GOT3 (cell line): Measurements from ENCODE around the gene KCNE2.
"Not testable (repeated sequence)": the region's sequence is repeated elsewhere in the genome, so short reads cannot be mapped to it uniquely, and the experiment has no call there.

ENCODE experiments used
- DNase-seq: peaks from one replicate; lab custom pipeline; 2025; ENCODE audit warnings: mixed read lengths; lab: John Stamatoyannopoulos, UW

The KCNE2 gene

GRCh38 chr21:34353182-34353581 is 10.6 kb upstream of the KCNE2 start:
- no peak for DNase-seq

DNA sequence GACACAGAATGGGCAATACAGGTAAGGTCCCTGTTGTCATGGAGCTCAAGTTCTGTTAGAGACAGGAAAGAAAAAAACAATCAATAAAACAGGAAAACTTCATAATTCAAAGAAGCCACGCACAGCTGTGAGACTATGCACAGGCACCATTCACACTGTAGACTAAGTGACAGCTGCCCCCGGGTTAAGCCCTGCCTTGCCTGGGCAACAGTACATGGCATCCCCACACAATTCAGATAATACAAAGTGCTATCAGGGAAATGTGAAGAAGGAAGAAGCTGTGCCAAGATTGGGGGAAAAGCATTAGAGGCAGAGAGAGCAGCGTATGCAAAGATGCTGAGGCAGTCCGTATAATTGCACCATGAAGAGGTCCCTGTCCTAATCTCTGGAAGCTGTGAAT is 9.0 kb upstream of the KCNE2 start:
- no peak for DNase-seq

- DNase-seq, result no peak
These were observed 8.2 kb upstream of the KCNE2 start for GRCh38 chr21:34355570-34355969.

DNA sequence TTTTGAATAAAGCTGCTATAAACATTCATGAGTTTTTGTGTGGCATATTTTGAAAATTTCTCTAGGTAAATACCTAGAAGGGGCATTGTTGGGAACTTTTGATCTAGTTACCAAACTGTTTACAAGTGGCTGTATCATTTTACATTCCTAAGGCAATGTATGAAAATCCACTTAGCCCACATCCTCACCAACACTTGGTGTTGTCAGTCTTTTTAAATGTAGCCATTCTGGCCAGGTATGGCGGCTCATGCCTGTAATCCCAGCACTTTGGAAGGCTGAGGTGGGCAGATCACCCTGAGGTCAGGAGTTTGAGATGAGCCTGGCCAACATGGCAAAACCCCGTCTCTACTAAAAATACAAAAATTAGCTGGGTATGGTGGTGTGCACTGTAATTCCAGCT is 5.9 kb upstream of the KCNE2 start:
- DNase-seq, result no peak

DNA sequence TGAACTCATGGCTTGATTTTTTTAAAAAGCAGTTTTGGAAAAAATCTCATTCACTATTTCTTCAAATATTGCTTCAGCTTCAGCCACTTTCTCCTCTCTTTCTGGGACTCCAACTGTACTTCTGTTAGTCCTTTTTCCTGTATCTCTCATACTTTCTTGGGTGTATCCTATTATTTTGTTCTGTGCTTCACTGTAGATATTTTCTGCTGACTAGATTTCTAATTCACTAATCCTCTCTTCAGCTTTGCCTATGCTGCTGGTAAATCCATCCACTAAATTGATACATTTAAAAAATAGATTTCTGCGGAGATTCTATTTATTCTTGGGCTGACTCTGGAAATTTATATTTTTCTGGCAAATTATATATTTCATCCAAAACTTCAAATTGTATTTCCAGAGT is 4.9 kb upstream of the KCNE2 start:
- DNase-seq, result no peak

DNA sequence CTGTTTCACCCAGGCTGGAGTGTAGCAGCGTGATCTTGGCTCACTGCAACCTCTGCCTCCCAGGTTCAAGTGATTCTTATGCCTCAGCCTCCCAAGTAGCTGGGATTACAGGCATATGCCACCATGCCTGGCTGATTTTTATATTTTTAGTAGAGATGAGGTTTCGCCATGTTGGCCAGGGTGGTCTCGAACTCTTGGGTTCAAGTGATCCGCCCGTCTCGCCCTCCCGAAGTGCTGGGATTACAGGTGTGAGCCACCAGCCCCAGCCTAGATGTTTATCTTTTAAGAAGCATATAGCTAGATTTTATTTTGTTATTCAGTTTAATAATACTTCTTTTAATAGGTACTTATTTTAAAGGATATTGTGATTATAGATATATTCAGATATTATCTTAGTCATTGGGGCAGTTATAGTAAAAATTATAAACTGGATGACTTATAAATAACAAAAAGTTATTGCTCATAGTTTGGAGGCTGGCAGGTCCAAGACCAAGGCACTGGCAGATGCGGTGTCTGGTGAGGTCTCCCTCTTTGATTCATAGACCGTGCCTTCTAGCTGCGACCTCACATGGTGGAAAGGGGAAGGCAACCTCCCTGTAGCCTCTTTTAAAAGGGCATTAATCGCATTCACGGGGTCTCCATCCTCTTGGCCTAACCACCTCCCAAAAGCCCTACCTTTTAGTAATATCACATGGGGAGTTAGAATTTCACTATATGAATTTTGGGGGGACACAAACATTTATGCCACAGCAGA is 3.1 kb upstream of the KCNE2 start:
- no peak for DNase-seq

- no peak for DNase-seq
These were observed 1.7 kb upstream of the KCNE2 start for GRCh38 chr21:34362136-34362444.

- DNase-seq, result no peak
These were observed 1.1 kb upstream of the KCNE2 start for GRCh38 chr21:34362670-34363069.

DNA sequence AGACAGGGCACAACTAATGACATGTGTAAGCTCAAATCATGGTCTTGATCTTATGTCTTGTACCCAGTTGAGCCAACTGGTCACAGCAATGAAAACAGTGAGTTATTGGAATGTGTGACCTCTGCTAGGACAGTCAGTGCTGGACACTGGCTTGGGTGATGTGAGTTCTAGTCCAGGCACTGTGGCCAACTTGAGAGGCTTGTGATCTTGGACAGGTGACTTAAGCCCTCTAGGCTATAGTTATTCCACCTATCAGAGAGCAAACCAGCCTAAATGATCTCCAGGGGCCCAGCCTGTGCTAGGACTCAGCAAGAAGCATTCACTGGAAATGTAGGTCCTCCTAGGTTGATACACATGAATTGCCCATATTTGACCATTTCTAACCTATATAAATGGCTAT is 1.1 kb downstream of the KCNE2 start:
- DNase-seq, result no peak

DNA sequence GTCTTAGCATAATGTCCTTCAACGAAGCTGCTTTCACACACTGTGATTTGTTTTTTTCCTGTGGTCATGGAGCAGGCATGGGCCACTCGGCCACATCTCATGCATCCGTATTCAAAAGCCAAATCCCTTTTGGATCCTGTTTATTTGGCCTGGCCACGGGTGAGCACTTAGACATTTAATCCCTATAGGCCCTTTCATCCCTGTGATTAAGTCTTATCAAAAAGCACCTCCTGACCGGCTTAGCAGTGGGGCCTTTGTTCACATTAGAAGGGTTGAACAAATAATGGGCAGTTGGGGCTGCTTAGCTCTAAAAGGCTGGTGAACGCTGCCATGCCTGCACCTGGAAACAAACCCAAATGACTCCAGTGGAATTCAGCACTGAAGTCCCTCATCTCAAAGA is 2.0 kb downstream of the KCNE2 start:
- DNase-seq, result no peak

DNA sequence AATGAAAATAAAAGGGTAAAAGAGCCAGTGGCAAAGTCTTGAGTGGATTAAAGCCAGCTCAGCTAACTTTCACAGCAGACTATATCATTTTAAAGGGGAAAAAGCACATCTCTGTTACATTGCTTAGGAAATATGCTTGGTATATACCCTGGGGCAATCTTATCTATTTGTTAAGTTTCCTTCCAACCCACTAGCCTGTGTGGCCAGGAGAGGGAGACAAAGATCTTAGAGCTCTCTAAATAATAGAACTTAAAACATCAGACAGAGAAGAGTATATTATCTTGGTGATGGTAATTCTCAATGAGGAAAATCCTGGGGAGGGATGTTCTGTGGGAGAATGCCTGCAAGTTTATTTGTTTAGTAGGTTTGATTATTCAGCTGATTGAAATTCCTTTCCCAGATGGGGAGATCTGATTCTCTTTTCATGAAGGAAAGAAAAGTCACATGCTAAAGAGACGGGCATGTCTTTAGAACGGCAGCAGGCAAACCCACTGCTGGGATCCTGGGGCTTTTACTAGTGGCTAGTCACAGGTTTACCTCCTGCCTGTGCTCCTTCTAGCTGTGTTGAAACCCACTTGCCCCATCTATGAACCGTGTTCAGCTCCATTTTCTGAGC is 3.6 kb downstream of the KCNE2 start:
- no peak for DNase-seq

DNA sequence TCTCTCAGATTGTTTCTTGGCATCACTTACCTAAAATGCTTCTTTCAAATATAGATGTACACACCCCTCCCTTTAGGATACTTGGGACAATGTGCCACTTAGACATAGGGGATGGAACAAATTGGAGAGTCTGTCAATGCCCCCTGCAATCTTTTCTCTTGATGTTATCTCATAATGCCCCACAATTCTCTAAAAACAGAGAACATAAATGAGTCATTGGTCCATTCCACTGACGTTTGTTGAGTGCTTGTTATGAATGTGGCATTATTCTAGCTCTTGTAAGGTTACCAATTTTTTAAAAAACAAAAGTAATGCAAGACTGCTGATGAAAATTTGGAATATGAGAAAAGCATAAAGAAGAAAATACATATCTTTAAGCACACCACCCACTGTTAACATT is 5.9 kb downstream of the KCNE2 start:
- no peak for DNase-seq

- no peak for DNase-seq
These were observed 8.5 kb downstream of the KCNE2 start for GRCh38 chr21:34372321-34372720.

- not testable (repeated sequence) for DNase-seq
These were observed 10.7 kb downstream of the KCNE2 start for GRCh38 chr21:34374462-34374861.

- DNase-seq, result not testable (repeated sequence)
These were observed 11.3 kb downstream of the KCNE2 start, which contains the start of gene SMIM11 for GRCh38 chr21:34374940-34375618. Gene SMIM11, plus strand, starts transcription at chr21:34375507. Its CDS starts 3,998 bp downstream, at chr21:34379505.

DNA sequence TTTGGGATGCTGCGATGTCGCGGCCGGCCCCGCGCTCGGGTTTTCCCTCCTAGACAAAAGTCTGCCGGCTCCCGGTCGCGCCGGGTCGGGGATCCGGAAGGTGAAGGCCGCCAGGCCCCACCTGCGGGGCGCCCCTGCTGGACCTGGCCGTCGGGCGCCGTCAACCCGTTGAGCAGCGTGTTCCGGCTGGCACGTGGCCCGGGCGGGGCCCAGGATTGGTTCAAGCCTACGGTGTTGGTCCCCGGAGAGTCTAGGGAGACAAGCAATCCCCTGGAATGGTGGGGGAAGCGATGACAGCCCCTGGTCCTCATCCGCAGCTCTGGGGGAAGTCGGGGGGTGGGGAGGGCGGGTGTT is 11.8 kb downstream of the KCNE2 start:
- not testable (repeated sequence) for DNase-seq

DNA sequence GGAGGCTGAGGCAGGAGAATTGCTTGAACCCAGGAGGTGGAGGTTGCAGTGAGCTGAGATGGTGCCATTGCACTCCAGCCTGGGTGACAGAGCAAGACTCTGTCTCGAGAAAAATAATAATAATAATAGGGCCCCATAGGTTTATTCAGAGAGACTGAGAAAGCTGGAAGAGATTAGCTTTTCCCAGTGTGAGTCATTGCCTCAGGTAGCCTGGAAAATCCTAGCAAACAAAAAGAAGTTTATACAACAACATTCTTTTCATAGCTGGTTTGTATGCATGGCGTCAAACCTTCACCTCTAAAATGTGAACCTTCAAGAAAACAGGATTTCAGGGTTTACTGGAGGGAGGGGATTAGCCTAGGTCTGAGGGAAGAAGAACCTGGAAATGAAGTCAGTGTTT is 19.3 kb downstream of the KCNE2 start:
- not testable (repeated sequence) for DNase-seq

- DNase-seq, result not testable (repeated sequence)
These were observed 20.1 kb downstream of the KCNE2 start for GRCh38 chr21:34383724-34384415.

DNA sequence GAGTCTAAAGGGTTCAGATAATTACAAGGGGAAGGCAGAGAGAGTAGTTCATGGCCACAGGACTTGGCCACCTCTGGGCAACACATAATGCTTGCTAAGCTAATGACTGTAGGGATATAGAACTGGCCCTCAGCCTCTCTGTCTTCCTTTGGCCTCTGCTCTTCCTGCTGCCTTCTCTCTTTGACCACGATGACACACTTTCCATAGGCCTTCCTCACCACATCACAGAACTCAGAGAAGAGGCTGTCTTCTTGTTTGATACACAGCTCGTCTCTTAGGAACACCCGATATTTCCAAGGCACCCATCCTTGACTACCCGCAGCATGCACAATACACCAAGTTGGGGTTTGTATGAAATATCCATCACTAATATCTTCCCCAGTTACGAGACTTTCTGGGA is 36.7 kb downstream of the KCNE2 start:
- DNase-seq, result not testable (repeated sequence)

GRCh38 chr21:34404742-34405141 is 40.9 kb downstream of the KCNE2 start:
- not testable (repeated sequence) for DNase-seq

DNA sequence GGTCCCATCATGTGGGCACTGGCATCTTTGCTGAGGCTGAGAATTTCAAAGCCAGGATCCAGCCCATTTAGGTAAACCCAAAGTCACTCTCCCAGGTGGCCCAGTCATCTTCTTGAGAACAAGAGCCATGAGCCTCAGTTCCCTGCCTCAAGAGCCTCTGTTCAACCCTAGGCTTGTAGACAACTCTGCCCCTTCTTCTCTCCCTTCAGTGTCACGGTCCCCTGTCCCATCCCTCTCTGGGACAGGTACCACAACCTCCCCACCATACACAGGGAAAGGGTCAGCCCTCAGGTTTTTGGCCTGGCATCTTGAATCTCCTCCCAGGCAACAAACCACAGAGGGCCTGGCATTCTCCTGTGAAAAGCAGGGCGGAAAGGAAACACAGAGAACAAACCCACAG is 41.9 kb downstream of the KCNE2 start:
- not testable (repeated sequence) for DNase-seq

DNA sequence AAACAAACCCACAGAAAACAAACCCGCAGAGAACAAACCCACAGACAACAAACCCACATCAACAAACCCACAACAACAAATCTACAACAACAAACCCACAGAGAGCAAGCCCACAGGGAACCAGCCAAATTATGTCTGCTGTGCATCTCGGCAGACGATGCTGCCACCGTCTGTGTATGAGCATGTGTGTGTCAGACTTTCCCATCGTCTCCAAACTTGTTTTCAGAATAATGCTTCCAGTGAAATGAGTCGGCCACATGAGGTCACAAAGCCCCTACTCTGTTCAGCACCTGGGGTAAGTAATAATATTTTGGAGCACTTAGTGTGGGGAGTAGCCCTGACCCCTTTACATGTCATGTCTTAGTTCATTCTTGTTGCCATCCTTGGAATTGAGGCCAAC is 42.3 kb downstream of the KCNE2 start:
- DNase-seq, result not testable (repeated sequence)

- DNase-seq, result not testable (repeated sequence)
These were observed 42.9 kb downstream of the KCNE2 start for GRCh38 chr21:34406676-34407075.
